Endometrium (tissue), 2 donors: ENCODE results near the gene DTD2.
A peak's percentile ranks its signal among the peaks of the same experiment; 100 is the strongest.

Experiments used
- FAIRE-seq: peaks from 2 replicates; lab custom pipeline; 2012; peaks lifted over from hg19 to GRCh38; lab: Jason Lieb, UNC
- donor health status: control.
- donor health status: control.

The DTD2 gene

GRCh38 chr14:31405106-31405505, 52.2 kb downstream of the DTD2 start:
- no peak for FAIRE-seq

- no peak for FAIRE-seq
Observed at GRCh38 chr14:31403707-31404106, 53.6 kb downstream of the DTD2 start.

DNA sequence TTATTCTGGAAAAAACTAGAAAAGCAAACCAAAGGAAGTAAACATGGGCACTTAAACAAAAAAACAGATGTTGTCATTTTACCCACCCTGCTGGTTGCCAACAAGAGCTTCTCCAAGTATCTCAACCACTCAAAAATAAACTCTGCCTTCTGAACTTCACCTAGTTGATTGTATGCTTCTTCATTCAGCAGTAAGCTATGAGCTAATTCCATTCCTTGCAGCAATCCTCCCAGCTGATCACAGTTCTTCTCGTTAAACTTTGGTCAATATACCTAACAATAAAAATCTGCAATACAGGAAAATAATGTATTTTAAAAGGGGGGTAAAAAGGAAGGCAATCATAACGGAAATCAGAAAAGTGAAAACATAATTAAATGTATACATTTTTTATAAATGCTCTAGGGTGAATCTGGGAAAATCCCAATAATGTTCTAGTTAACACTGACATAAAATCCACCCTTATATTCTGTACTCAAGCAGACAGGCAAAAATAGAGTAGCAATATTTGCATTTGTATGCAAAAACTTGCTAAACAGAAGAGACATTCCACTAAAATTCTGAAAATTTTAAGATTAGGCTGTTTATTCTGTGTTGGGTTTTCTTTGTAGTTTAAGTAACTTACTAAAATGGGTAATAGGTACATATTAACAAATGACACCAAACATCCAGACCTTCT, 54.4 kb downstream of the DTD2 start:
- no peak for FAIRE-seq

GRCh38 chr14:31401369-31401932, 55.9 kb downstream of the DTD2 start:
- no peak for FAIRE-seq

- peak; percentile 12 for FAIRE-seq
Observed at GRCh38 chr14:31400031-31400638, 57.2 kb downstream of the DTD2 start.
